HepG2 (cell line): ENCODE measurements around the gene SMURF2. TPM values are rescaled to one million over a fixed set of nuclear protein-coding genes. Genes with fewer than 3 reads are reported as not detected.

Experiments used
- ATF7-NPFF ChIP-seq: sonication (generic); formaldehyde crosslinking; IDR thresholded peaks from 2 replicates; pipeline ENCODE4 v1.8.1; 2023; ENCODE audit warnings: mild to moderate bottlenecking, low read depth, missing genetic modification reagents, moderate library complexity
- BCL6 ChIP-seq: IDR thresholded peaks from 2 replicates; pipeline ENCODE4 v1.6.1; 2016; ENCODE audit warnings: missing genetic modification reagents, missing compliant biosample characterization
- DNMT1 ChIP-seq: sonication (generic); formaldehyde crosslinking; IDR thresholded peaks from 2 replicates; pipeline ENCODE4 v1.5.1; 2020; ENCODE audit warnings: mild to moderate bottlenecking, missing genetic modification reagents
- GTF2F1 ChIP-seq: fragments of 150-350 bp; IDR thresholded peaks from 2 replicates; pipeline ENCODE4 v1.6.1; 2014; ENCODE audit warnings: low read length
- HMGA1 ChIP-seq: sonication (generic); formaldehyde crosslinking; conservative IDR thresholded peaks from 2 replicates; pipeline ENCODE4 v1.4.0; 2020; ENCODE audit warnings: missing genetic modification reagents
- IRF2 ChIP-seq: IDR thresholded peaks from 2 replicates; pipeline ENCODE4 v1.6.1; 2018; ENCODE audit warnings: missing genetic modification reagents, missing compliant biosample characterization
- MBNL3 ChIP-seq: fragments of 250-450 bp; sonication (Bioruptor Pico); conservative IDR thresholded peaks from 2 replicates; pipeline ENCODE4 v1.8.0; 2022; ENCODE audit warnings: mild to moderate bottlenecking, inconsistent platforms
- NFE2L2 ChIP-seq: fragments of 150-350 bp; IDR thresholded peaks from 2 replicates; pipeline ENCODE4 v1.6.1; 2014; ENCODE audit warnings: low read length
- NFIB ChIP-seq: sonication (generic); formaldehyde crosslinking; IDR thresholded peaks from 2 replicates; pipeline ENCODE4 v1.9.0; 2021; ENCODE audit warnings: missing genetic modification reagents, mild to moderate bottlenecking, borderline replicate concordance
- RFXAP ChIP-seq: sonication (generic); formaldehyde crosslinking; IDR thresholded peaks from 2 replicates; pipeline ENCODE4 v1.4.0; 2020; ENCODE audit warnings: missing genetic modification reagents, borderline replicate concordance
- SETDB1 ChIP-seq: sonication (generic); formaldehyde crosslinking; IDR thresholded peaks from 2 replicates; pipeline ENCODE4 v1.5.1; 2020; ENCODE audit warnings: missing genetic modification reagents, mild to moderate bottlenecking, borderline replicate concordance
- SRY ChIP-seq: sonication (generic); formaldehyde crosslinking; IDR thresholded peaks from 2 replicates; pipeline ENCODE4 v1.8.0; 2022; ENCODE audit warnings: mild to moderate bottlenecking, missing genetic modification reagents
- ZNF232 ChIP-seq: sonication (generic); formaldehyde crosslinking; IDR thresholded peaks from 2 replicates; pipeline ENCODE4 v1.4.0; 2020; ENCODE audit warnings: missing genetic modification reagents, borderline replicate concordance
- ZNF292 ChIP-seq: sonication (generic); formaldehyde crosslinking; IDR thresholded peaks from 2 replicates; pipeline ENCODE4 v1.8.1; 2022; ENCODE audit warnings: mild to moderate bottlenecking, low read depth, missing genetic modification reagents, borderline replicate concordance
- ZNF296 ChIP-seq: sonication (generic); formaldehyde crosslinking; conservative IDR thresholded peaks from 2 replicates; pipeline ENCODE4 v1.5.0; 2020; ENCODE audit warnings: mild to moderate bottlenecking, missing genetic modification reagents
- ZNF331 ChIP-seq: sonication (generic); formaldehyde crosslinking; IDR thresholded peaks from 2 replicates; pipeline ENCODE4 v1.4.0; 2020; ENCODE audit warnings: missing genetic modification reagents
- ZNF629 ChIP-seq: sonication (generic); formaldehyde crosslinking; conservative IDR thresholded peaks from 2 replicates; pipeline ENCODE4 v1.5.0; 2020; ENCODE audit warnings: missing genetic modification reagents
- polyA plus RNA-seq, 8 experiments: library from polyadenylated mRNA; depleted of rRNA in 3 of 8; stranded (reverse) in 7 of 8; unstranded in 1 of 8; fragments of >200 nt; fragmentation: Illumina TruSeq in 4 of 8; extraction: Trizol in 4 of 8; gene quantifications; 2 replicates each; pipeline versions ENCODE4 v1.2.1 to v1.2.3, GENCODE V29; 2011 to 2016; ENCODE audit warnings: low read depth in 4 of 8, missing spikeins in 1 of 8, mixed read lengths in 1 of 8; ENCODE audit not compliant: insufficient read depth in 1 of 8
- total RNA-seq, 5 experiments: library from RNA; depleted of rRNA; stranded (reverse); fragments of >200 nt; fragmentation: Illumina TruSeq; extraction: Trizol; gene quantifications; 2 replicates each; pipeline ENCODE4 v1.2.3, GENCODE V29; 2016; ENCODE audit warnings: low read depth in 1 of 5
- TF ChIP-seq, protein P1 (sequence below): sonication (generic); formaldehyde crosslinking; IDR thresholded peaks from 2 replicates; pipeline ENCODE4 v1.5.0; 2020; ENCODE audit warnings: mild to moderate bottlenecking, missing genetic modification reagents, borderline replicate concordance
- TF ChIP-seq, protein P2 (sequence below): sonication (generic); formaldehyde crosslinking; conservative IDR thresholded peaks from 2 replicates; pipeline ENCODE4 v1.4.0; 2020; ENCODE audit warnings: missing genetic modification reagents
- TF ChIP-seq, protein P3 (sequence below), 2 experiments: fragments of 450-650 bp in 1 of 2; sonication (generic) in 1 of 2; formaldehyde crosslinking; IDR thresholded peaks; 2 replicates each; pipeline versions ENCODE4 v1.5.0 to v1.8.0; 2020 to 2022; ENCODE audit warnings: mild to moderate bottlenecking in 1 of 2, missing genetic modification reagents in 1 of 2

SMURF2 gene
- total and polyA plus RNA-seq, 2 of the 13 experiments (the other 11 are each of a cell fraction or from before 2014, with no cell fraction given): 14.9 to 24.3 TPM

DNA sequence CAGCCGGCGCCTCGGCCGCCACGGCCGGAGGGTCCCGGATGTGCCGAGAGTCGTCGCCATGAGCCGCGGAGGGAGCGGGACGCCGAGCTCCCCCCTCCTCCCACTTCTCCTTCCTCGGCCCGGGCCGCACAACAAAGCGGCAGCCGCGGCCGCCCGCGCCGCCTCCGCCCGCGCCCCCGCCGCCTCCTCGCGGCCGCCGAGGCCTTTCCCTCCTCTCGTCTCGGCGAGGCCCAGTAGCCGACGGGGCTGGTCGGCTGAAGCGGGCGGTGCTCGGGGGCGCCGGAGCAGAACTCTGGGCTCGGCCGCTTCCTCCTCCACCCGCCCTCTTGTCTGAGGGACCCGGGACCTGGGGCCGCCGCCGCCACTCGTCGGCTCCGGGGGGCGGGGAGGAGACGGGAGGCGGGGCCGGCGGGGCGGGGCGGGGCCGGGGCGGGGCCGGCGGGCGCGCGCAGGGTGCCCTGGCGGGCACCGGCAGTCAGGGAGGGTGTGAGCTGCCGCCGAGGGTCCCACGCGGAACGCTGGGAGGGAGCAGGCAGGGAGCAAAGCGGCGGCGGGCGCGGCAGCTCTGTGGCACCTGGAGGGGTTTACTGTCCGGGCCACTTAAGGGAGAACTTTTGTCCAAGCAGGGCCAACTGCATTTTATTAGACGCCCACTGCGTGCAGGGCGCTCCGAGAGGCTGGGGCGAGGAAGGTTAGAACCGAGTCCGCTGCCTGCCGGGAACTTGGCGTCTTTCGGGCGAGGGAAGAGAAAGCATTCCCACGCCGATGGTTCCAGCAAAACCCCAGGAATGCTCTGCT, at the start of gene SMURF2 (continued):
- TF ChIP-seq, protein P1, sequence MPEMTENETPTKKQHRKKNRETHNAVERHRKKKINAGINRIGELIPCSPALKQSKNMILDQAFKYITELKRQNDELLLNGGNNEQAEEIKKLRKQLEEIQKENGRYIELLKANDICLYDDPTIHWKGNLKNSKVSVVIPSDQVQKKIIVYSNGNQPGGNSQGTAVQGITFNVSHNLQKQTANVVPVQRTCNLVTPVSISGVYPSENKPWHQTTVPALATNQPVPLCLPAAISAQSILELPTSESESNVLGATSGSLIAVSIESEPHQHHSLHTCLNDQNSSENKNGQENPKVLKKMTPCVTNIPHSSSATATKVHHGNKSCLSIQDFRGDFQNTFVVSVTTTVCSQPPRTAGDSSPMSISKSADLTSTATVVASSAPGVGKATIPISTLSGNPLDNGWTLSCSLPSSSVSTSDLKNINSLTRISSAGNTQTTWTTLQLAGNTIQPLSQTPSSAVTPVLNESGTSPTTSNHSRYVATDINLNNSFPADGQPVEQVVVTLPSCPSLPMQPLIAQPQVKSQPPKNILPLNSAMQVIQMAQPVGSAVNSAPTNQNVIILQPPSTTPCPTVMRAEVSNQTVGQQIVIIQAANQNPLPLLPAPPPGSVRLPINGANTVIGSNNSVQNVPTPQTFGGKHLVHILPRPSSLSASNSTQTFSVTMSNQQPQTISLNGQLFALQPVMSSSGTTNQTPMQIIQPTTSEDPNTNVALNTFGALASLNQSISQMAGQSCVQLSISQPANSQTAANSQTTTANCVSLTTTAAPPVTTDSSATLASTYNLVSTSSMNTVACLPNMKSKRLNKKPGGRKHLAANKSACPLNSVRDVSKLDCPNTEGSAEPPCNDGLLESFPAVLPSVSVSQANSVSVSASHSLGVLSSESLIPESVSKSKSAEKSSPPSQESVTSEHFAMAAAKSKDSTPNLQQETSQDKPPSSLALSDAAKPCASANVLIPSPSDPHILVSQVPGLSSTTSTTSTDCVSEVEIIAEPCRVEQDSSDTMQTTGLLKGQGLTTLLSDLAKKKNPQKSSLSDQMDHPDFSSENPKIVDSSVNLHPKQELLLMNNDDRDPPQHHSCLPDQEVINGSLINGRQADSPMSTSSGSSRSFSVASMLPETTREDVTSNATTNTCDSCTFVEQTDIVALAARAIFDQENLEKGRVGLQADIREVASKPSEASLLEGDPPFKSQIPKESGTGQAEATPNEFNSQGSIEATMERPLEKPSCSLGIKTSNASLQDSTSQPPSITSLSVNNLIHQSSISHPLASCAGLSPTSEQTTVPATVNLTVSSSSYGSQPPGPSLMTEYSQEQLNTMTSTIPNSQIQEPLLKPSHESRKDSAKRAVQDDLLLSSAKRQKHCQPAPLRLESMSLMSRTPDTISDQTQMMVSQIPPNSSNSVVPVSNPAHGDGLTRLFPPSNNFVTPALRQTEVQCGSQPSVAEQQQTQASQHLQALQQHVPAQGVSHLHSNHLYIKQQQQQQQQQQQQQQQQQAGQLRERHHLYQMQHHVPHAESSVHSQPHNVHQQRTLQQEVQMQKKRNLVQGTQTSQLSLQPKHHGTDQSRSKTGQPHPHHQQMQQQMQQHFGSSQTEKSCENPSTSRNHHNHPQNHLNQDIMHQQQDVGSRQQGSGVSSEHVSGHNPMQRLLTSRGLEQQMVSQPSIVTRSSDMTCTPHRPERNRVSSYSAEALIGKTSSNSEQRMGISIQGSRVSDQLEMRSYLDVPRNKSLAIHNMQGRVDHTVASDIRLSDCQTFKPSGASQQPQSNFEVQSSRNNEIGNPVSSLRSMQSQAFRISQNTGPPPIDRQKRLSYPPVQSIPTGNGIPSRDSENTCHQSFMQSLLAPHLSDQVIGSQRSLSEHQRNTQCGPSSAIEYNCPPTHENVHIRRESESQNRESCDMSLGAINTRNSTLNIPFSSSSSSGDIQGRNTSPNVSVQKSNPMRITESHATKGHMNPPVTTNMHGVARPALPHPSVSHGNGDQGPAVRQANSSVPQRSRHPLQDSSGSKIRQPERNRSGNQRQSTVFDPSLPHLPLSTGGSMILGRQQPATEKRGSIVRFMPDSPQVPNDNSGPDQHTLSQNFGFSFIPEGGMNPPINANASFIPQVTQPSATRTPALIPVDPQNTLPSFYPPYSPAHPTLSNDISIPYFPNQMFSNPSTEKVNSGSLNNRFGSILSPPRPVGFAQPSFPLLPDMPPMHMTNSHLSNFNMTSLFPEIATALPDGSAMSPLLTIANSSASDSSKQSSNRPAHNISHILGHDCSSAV: no peak
- TF ChIP-seq DNMT1 (CRISPR knock-in tag) (no peak), ZNF629 (CRISPR knock-in tag) (no peak), SRY (CRISPR knock-in tag) (peak; percentile 84; the same call in 1 of the 2 replicates), ZNF292 (CRISPR knock-in tag) (no peak), BCL6 (CRISPR knock-in tag) (peak; percentile 48; the same call in 1 of the 2 replicates), IRF2 (CRISPR knock-in tag) (no peak), GTF2F1 (no peak), ZNF232 (CRISPR knock-in tag) (peak; percentile 70; the same call in 1 of the 2 replicates), ATF7-NPFF (CRISPR knock-in tag) (peak; percentile 74), RFXAP (CRISPR knock-in tag) (no peak; the same call in 1 of the 2 replicates), NFE2L2 (no peak), SETDB1 (CRISPR knock-in tag) (no peak), NFIB (CRISPR knock-in tag) (no peak), ZNF296 (no peak), HMGA1 (no peak), ZNF331 (CRISPR knock-in tag) (no peak), MBNL3 (CRISPR knock-in tag) (no peak)
- TF ChIP-seq, protein P2, sequence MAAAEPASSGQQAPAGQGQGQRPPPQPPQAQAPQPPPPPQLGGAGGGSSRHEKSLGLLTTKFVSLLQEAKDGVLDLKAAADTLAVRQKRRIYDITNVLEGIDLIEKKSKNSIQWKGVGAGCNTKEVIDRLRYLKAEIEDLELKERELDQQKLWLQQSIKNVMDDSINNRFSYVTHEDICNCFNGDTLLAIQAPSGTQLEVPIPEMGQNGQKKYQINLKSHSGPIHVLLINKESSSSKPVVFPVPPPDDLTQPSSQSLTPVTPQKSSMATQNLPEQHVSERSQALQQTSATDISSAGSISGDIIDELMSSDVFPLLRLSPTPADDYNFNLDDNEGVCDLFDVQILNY: peak; percentile 59; the same call in 1 of the 2 replicates
- TF ChIP-seq, protein P3, sequence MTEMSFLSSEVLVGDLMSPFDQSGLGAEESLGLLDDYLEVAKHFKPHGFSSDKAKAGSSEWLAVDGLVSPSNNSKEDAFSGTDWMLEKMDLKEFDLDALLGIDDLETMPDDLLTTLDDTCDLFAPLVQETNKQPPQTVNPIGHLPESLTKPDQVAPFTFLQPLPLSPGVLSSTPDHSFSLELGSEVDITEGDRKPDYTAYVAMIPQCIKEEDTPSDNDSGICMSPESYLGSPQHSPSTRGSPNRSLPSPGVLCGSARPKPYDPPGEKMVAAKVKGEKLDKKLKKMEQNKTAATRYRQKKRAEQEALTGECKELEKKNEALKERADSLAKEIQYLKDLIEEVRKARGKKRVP (CRISPR knock-in tag; IDR thresholded peaks at IDR 0.05): no peak
